ENCODE measurements around the gene CLEC11A. TPM values are rescaled to one million over a fixed set of nuclear protein-coding genes. Genes with fewer than 3 reads are reported as not detected.
"Not testable (repeated sequence)": the region's sequence is repeated elsewhere in the genome, so short reads cannot be mapped to it uniquely, and the experiment has no call there.

Gene CLEC11A
- total and polyA plus RNA-seq, 4 donors: 2.4 to 11.0 (median 5.5) TPM

DNA sequence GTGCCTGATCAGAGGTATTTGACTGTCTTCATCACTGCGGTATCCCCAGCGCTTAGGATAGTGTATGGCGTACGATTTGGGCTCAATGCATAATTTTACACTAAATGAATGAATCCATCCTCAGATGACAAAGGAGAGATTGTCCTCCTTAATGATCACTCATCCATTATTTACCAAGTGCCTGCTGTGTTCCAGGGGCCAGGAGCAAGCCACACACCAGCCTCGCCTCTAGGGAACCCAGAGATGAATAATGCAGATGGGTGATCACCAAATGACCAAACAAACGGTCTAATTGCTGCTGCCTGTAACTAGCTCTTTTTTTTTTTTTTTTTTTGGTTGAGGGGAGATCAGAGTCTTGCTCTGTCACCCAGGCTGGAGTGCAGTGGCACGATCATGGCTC lies 41.2 kb downstream of the CLEC11A start:
- DNase-seq (ENCODE audit: low spot score): no peak

DNA sequence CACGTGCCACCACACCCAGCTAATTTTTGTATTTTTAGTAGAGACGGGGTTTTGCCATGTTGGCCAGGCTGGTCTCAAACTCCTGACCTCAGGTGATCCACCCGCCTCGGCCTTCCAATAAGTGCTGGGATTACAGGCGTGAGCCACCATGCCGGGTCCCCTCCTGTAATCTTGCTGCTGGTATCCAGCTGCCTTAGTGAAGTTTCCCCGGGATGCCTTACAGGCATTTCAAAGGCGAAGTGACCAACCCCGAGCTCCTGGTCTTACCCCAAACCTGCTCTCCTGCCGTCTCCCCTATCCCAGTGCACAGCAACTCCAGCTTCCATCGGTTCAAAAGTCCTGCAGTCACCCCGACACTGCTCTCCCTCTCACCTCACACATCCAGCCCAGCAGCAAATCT lies 43.6 kb downstream of the CLEC11A start:
- 70% methylated on average over 12 of the region's 12 CpGs for whole genome bisulfite sequencing

More for the DNA sequence above, 41.2 kb downstream of the CLEC11A start:
- Histone ChIP-seq H3K9ac (ENCODE audit: low read depth in 1 of 2, low read length in 2 of 2) (no peak overlapping the region), H3K36me3 (ENCODE audit: control insufficient read depth in 4 of 4, insufficient read depth in 3 of 4, low read depth in 1 of 4, low read length in 3 of 4) (no peaks in the 10 kb centered on the region), H3K27me3 (ENCODE audit: control insufficient read depth in 4 of 4, insufficient read depth in 4 of 4, low read length in 3 of 4) (no peaks in the 10 kb centered on the region), H3K4me1 (ENCODE audit: control insufficient read depth in 4 of 4, insufficient read depth in 4 of 4, low read length in 3 of 4) (no peaks in the 10 kb centered on the region), H3K27ac (ENCODE audit: low read depth in 1 of 2, low read length in 2 of 2) (no peak overlapping the region), H3K4me3 (ENCODE audit: low read depth in 1 of 3, low read length in 3 of 3) (no peak overlapping the region), H3K9me3 (ENCODE audit: control insufficient read depth in 4 of 4, low read length in 3 of 4) (no peaks in the 10 kb centered on the region)
- 72% methylated on average over 7 of the region's 7 CpGs for WGBS
- TF ChIP-seq EGR1 (IDR thresholded peaks at IDR 0.05; ENCODE audit: low read depth in 2 of 2): no peak
- no peak for TF ChIP-seq TAF1 (conservative IDR thresholded peaks at IDR 0.05)
- TF ChIP-seq GABPA (IDR thresholded peaks at IDR 0.05 in 1 of 2, conservative IDR thresholded peaks at IDR 0.05 in 1 of 2): no peak
- no peak for TF ChIP-seq HNF4A (conservative IDR thresholded peaks at IDR 0.05)
- TF ChIP-seq RAD21 (IDR thresholded peaks at IDR 0.05): no peak
- TF ChIP-seq, protein P1, sequence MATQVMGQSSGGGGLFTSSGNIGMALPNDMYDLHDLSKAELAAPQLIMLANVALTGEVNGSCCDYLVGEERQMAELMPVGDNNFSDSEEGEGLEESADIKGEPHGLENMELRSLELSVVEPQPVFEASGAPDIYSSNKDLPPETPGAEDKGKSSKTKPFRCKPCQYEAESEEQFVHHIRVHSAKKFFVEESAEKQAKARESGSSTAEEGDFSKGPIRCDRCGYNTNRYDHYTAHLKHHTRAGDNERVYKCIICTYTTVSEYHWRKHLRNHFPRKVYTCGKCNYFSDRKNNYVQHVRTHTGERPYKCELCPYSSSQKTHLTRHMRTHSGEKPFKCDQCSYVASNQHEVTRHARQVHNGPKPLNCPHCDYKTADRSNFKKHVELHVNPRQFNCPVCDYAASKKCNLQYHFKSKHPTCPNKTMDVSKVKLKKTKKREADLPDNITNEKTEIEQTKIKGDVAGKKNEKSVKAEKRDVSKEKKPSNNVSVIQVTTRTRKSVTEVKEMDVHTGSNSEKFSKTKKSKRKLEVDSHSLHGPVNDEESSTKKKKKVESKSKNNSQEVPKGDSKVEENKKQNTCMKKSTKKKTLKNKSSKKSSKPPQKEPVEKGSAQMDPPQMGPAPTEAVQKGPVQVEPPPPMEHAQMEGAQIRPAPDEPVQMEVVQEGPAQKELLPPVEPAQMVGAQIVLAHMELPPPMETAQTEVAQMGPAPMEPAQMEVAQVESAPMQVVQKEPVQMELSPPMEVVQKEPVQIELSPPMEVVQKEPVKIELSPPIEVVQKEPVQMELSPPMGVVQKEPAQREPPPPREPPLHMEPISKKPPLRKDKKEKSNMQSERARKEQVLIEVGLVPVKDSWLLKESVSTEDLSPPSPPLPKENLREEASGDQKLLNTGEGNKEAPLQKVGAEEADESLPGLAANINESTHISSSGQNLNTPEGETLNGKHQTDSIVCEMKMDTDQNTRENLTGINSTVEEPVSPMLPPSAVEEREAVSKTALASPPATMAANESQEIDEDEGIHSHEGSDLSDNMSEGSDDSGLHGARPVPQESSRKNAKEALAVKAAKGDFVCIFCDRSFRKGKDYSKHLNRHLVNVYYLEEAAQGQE (IDR thresholded peaks at IDR 0.05): no peak
- TF ChIP-seq FOXA1 (IDR thresholded peaks at IDR 0.05): no peak
- TF ChIP-seq MAX (IDR thresholded peaks at IDR 0.05): no peak
- TF ChIP-seq HNF4G (IDR thresholded peaks at IDR 0.05): no peak
- TF ChIP-seq, protein P2, sequence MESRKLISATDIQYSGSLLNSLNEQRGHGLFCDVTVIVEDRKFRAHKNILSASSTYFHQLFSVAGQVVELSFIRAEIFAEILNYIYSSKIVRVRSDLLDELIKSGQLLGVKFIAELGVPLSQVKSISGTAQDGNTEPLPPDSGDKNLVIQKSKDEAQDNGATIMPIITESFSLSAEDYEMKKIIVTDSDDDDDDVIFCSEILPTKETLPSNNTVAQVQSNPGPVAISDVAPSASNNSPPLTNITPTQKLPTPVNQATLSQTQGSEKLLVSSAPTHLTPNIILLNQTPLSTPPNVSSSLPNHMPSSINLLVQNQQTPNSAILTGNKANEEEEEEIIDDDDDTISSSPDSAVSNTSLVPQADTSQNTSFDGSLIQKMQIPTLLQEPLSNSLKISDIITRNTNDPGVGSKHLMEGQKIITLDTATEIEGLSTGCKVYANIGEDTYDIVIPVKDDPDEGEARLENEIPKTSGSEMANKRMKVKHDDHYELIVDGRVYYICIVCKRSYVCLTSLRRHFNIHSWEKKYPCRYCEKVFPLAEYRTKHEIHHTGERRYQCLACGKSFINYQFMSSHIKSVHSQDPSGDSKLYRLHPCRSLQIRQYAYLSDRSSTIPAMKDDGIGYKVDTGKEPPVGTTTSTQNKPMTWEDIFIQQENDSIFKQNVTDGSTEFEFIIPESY (IDR thresholded peaks at IDR 0.05): no peak
- no peak for TF ChIP-seq RXRA (IDR thresholded peaks at IDR 0.05)
- TF ChIP-seq YY1 (IDR thresholded peaks at IDR 0.05): no peak
- no peak for TF ChIP-seq JUND (IDR thresholded peaks at IDR 0.05)
- no peak for TF ChIP-seq NR2F2 (IDR thresholded peaks at IDR 0.05)
- no peak for TF ChIP-seq ATF3 (IDR thresholded peaks at IDR 0.05)
- TF ChIP-seq SP1 (IDR thresholded peaks at IDR 0.05): no peak
- no peak for TF ChIP-seq FOXA2 (IDR thresholded peaks at IDR 0.05)
- TF ChIP-seq, protein P3, sequence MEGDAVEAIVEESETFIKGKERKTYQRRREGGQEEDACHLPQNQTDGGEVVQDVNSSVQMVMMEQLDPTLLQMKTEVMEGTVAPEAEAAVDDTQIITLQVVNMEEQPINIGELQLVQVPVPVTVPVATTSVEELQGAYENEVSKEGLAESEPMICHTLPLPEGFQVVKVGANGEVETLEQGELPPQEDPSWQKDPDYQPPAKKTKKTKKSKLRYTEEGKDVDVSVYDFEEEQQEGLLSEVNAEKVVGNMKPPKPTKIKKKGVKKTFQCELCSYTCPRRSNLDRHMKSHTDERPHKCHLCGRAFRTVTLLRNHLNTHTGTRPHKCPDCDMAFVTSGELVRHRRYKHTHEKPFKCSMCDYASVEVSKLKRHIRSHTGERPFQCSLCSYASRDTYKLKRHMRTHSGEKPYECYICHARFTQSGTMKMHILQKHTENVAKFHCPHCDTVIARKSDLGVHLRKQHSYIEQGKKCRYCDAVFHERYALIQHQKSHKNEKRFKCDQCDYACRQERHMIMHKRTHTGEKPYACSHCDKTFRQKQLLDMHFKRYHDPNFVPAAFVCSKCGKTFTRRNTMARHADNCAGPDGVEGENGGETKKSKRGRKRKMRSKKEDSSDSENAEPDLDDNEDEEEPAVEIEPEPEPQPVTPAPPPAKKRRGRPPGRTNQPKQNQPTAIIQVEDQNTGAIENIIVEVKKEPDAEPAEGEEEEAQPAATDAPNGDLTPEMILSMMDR (IDR thresholded peaks at IDR 0.05; ENCODE audit: low read depth, low read length, missing input control): no peak

DNA sequence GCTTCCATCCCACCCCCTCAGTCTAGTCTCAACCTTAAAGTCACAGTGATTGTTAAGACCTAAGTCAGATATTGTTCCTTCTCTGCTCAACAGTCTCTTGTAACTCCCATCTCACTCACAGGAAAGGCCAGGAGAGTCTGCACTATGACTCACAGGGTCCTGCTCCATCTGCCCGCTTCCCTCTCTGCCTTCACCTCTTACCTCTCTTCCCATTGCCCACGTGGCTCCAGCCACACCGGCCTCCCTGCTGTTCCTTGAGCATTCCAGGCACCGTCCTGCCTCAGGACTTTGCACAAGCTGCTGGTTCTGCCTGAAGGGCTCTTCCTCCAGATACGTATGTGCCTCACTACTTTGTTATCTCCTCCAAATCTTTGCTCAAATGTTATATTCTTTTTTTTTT lies 44.1 kb downstream of the CLEC11A start:
- not testable (repeated sequence) for DNase-seq (ENCODE audit: low spot score); H3K27ac ChIP-seq (ENCODE audit: low read depth in 1 of 2, low read length in 2 of 2); H3K36me3 ChIP-seq (ENCODE audit: control insufficient read depth in 4 of 4, insufficient read depth in 3 of 4, low read depth in 1 of 4, low read length in 3 of 4); H3K4me1 ChIP-seq (ENCODE audit: control insufficient read depth in 4 of 4, insufficient read depth in 4 of 4, low read length in 3 of 4); H3K27me3 ChIP-seq (ENCODE audit: control insufficient read depth in 4 of 4, insufficient read depth in 4 of 4, low read length in 3 of 4); H3K4me3 ChIP-seq (ENCODE audit: low read depth in 1 of 3, low read length in 3 of 3); H3K9me3 ChIP-seq (ENCODE audit: control insufficient read depth in 4 of 4, low read length in 3 of 4); H3K9ac ChIP-seq (ENCODE audit: low read depth in 1 of 2, low read length in 2 of 2)
- 37% methylated on average over 5 of the region's 5 CpGs for WGBS

More for the DNA sequence above, 43.6 kb downstream of the CLEC11A start:
- H3K9me3 ChIP-seq (ENCODE audit: control insufficient read depth in 4 of 4, low read length in 3 of 4); DNase-seq (ENCODE audit: low spot score); H3K4me1 ChIP-seq (ENCODE audit: control insufficient read depth in 4 of 4, insufficient read depth in 4 of 4, low read length in 3 of 4); H3K9ac ChIP-seq (ENCODE audit: low read depth in 1 of 2, low read length in 2 of 2); H3K27me3 ChIP-seq (ENCODE audit: control insufficient read depth in 4 of 4, insufficient read depth in 4 of 4, low read length in 3 of 4); H3K27ac ChIP-seq (ENCODE audit: low read depth in 1 of 2, low read length in 2 of 2); H3K36me3 ChIP-seq (ENCODE audit: control insufficient read depth in 4 of 4, insufficient read depth in 3 of 4, low read depth in 1 of 4, low read length in 3 of 4); H3K4me3 ChIP-seq (ENCODE audit: low read depth in 1 of 3, low read length in 3 of 3): not testable (repeated sequence)

Data from liver (tissue), 9 donors.